ENCODE data around the gene HOXA2.

The HOXA2 gene

GRCh38 chr7:27102581-27103442 is at the start of gene HOXA2:
HOXA2 (minus strand) TSS chr7:27102683; CDS start chr7:27102500, 183 bp downstream.
- no peak for TF ChIP-seq CTCF (IDR thresholded peaks at IDR 0.05)

- no peak for TF ChIP-seq CTCF (IDR thresholded peaks at IDR 0.05)
These were observed 49.0 kb upstream of the HOXA2 start for GRCh38 chr7:27151341-27151930.

GRCh38 chr7:27150568-27151340 is 48.3 kb upstream of the HOXA2 start:
- peak; percentile 92 for TF ChIP-seq CTCF (IDR thresholded peaks at IDR 0.05)

GRCh38 chr7:27149842-27150567 is 47.5 kb upstream of the HOXA2 start:
- TF ChIP-seq CTCF (IDR thresholded peaks at IDR 0.05), result no peak

DNA sequence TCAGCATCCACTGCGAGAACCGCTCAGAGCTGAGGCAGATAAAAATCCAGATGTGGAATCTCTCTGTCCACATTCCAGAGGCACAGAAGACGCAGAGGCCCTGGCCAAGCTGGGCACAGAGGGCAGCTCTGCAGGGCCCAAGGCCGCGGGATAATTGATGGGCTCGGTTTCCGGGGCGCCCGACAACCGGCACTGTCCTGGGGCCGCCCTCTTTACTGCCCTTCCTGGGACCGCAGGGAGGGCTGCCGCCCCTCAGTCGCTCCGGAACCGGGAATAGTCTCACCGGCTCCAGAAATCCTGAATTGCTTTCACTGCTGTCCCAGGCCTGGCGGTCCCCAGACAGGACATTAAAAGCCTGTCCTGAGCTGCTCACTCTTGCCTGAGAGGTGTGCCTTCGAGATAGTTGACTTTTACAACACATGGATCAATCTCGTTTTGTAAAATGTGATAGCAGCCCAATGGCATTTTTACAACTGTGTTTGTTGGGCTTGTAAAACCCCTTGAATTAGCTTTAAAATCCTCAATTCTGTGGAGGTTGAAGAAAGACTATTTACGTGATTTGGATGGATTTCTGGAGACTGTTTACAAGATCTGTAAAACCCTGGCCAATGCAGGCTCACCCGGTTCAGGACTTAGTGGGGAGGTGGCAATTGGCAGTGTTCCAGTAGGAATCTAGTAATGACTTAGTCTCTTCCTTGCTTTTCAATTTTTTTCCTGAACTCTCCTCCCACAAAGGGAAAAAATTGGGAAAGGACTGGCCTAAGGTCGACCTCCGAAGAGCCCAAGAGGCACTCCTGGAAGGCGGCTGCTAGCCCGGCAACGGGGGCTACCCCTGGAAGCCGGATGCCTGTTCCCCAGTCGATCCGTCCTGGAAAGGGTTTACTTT is 46.5 kb upstream of the HOXA2 start:
- TF ChIP-seq CTCF (IDR thresholded peaks at IDR 0.05), result no peak

DNA sequence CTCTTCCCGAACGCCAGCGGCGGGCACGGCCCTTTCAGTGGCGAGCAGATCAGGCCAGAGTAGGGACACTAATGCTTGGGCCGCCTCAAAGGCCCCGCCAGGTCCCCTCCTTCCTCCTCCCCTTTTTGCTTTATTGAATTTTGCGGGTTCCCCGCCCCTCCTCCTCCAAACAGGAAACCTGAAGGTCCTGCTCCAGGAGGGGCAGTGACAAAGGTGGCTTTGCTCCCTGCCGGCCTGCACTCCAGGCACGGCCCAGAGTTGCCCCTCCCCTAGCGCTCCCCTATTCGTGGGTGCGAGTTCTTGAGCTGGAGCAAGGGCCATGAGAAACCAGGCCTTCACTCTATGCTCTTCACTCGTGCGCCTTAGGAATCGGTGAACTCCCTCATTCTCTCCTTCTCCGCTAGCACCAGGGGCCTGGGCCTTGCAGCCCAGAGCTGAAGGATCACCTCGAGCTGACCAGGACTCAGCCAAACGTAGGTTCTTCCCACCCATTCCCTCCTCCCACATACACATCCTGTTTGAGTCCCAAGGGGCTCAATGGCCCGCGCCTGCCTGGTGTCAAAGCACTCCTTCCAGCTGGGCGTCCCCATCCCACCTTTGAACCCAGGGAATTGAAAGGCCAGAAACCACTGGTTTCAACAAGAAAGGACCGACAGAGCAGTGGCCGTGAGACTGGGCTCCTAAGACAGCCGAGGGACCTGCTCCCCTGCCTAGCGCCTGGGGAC is 45.7 kb upstream of the HOXA2 start:
- no peak for TF ChIP-seq CTCF (IDR thresholded peaks at IDR 0.05)
